Kidney (tissue), 14 donors: Measurements from ENCODE around the gene RASD1. TPM values are rescaled to one million over a fixed set of nuclear protein-coding genes. Genes with fewer than 3 reads are reported as not detected.

Experiments
- DNase-seq, 5 donors: peaks; one replicate each; pipeline ENCODE4 v3.0.0-alpha.2; 2013 to 2020
- FAIRE-seq: peaks from 2 replicates; lab custom pipeline; 2012; peaks lifted over from hg19 to GRCh38; lab: Jason Lieb, UNC
- H3K27ac ChIP-seq, 2 donors: one replicate each; pipeline ENCODE4 v1.7.0; 2013; ENCODE audit warnings: low read depth in 2 of 2, low read length in 2 of 2, inconsistent platforms in 1 of 2
- H3K27me3 ChIP-seq: one replicate; pipeline ENCODE4 v1.7.1; 2013; ENCODE audit warnings: low read length, inconsistent platforms; ENCODE audit not compliant: control insufficient read depth, insufficient read depth
- H3K36me3 ChIP-seq, 3 donors: one replicate each; pipeline versions ENCODE4 v1.7.0 to v1.7.1; 2013; ENCODE audit warnings: low read length in 3 of 3, control low read depth in 1 of 3, inconsistent platforms in 1 of 3; ENCODE audit not compliant: insufficient read depth in 3 of 3, control insufficient read depth in 2 of 3
- H3K4me1 ChIP-seq, 3 donors: one replicate each; pipeline versions ENCODE4 v1.7.0 to v1.7.1; 2013; ENCODE audit warnings: low read length in 3 of 3, inconsistent platforms in 1 of 3, low read depth in 1 of 3; ENCODE audit not compliant: control insufficient read depth in 2 of 3, insufficient read depth in 2 of 3
- H3K4me3 ChIP-seq, 3 donors: one replicate each; pipeline versions ENCODE4 v1.7.0 to v1.8.1; 2013; ENCODE audit warnings: low read length in 3 of 3, control low read depth in 1 of 3, inconsistent platforms in 1 of 3
- H3K9ac ChIP-seq, 3 donors: one replicate each; pipeline versions ENCODE4 v1.7.0 to v1.7.1; 2013; ENCODE audit warnings: low read length in 3 of 3, control low read depth in 1 of 3, inconsistent platforms in 1 of 3
- H3K9me3 ChIP-seq, 3 donors: one replicate each; pipeline versions ENCODE4 v1.7.0 to v1.7.1; 2013; ENCODE audit warnings: low read length in 3 of 3, control low read depth in 1 of 3, inconsistent platforms in 1 of 3; ENCODE audit not compliant: control insufficient read depth in 2 of 3, insufficient read depth in 1 of 3
- intact Hi-C: fragments of 100-400 bp; cut with DNase I; formaldehyde crosslinking; loops from one replicate; pipeline ENCODE4 v1.11.1; 2022
- polyA plus RNA-seq: library from polyadenylated mRNA; stranded (reverse); fragments of 350-450 nt; fragmentation: Illumina TruSeq; extraction: RNeasy Lipid Tissue Mini Kit (QIAGEN cat#74804); gene quantifications from one replicate; pipeline ENCODE4 v1.2.3, GENCODE V29; 2014; ENCODE audit warnings: low read depth, low replicate concordance; ENCODE audit not compliant: insufficient read depth
- total RNA-seq: library from RNA; stranded (reverse); fragmentation: NEBNext Ultra II Directional; extraction: Animal tissue kit (Norgen Biotek cat#: 25700); gene quantifications from one replicate; pipeline ENCODE4 v1.2.1, GENCODE V29; 2021
- TF ChIP-seq, protein P1 (sequence below): IDR thresholded peaks from 3 replicates; pipeline ENCODE4 v1.5.1; 2012; ENCODE audit warnings: mild to moderate bottlenecking, moderate library complexity, borderline replicate concordance; ENCODE audit not compliant: insufficient read depth; ENCODE audit errors: extremely low read depth
- donor health status: control.
- donor health status: control.
- donor health status: control.
- donor health status: control.
- donor health status: control.
- donor health status: DM: yes; HTN: yes; CAD: no.
- donor health status: Normal renal cell carcinoma (clear cell type).

The RASD1 gene
- total and polyA plus RNA-seq, 2 donors from 2014 or later, result 103 to 147 TPM

- no peaks in the 10 kb centered on the region for H3K4me1 ChIP-seq
- DNase-seq (peak in 1 of 5 donors; percentile 70), FAIRE-seq (no peak)
- H3K27me3 ChIP-seq, result no peaks in the 10 kb centered on the region
- H3K9me3 ChIP-seq, result no peaks in the 10 kb centered on the region
- no peak overlapping the region for H3K4me3 ChIP-seq
- intact Hi-C loops, result no loop called here
- no peaks in the 10 kb centered on the region for H3K36me3 ChIP-seq
- no peak overlapping the region for H3K27ac ChIP-seq
- TF ChIP-seq, protein P1, sequence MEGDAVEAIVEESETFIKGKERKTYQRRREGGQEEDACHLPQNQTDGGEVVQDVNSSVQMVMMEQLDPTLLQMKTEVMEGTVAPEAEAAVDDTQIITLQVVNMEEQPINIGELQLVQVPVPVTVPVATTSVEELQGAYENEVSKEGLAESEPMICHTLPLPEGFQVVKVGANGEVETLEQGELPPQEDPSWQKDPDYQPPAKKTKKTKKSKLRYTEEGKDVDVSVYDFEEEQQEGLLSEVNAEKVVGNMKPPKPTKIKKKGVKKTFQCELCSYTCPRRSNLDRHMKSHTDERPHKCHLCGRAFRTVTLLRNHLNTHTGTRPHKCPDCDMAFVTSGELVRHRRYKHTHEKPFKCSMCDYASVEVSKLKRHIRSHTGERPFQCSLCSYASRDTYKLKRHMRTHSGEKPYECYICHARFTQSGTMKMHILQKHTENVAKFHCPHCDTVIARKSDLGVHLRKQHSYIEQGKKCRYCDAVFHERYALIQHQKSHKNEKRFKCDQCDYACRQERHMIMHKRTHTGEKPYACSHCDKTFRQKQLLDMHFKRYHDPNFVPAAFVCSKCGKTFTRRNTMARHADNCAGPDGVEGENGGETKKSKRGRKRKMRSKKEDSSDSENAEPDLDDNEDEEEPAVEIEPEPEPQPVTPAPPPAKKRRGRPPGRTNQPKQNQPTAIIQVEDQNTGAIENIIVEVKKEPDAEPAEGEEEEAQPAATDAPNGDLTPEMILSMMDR, result no peak
- no peak overlapping the region for H3K9ac ChIP-seq
Measured at GRCh38 chr17:17505610-17506171, 9.5 kb upstream of the RASD1 start.

- Histone ChIP-seq H3K4me1 (no peaks in the 10 kb centered on the region), H3K9me3 (no peaks in the 10 kb centered on the region), H3K4me3 (no peak overlapping the region), H3K9ac (no peak overlapping the region), H3K36me3 (no peaks in the 10 kb centered on the region), H3K27ac (no peak overlapping the region), H3K27me3 (no peaks in the 10 kb centered on the region)
- intact Hi-C loops, result no loop called here
- TF ChIP-seq, protein P1, result no peak
- peak in 1 of 5 donors; percentile 43 for DNase-seq
- FAIRE-seq, result no peak
Measured at GRCh38 chr17:17505151-17505550, 9.0 kb upstream of the RASD1 start.

DNA sequence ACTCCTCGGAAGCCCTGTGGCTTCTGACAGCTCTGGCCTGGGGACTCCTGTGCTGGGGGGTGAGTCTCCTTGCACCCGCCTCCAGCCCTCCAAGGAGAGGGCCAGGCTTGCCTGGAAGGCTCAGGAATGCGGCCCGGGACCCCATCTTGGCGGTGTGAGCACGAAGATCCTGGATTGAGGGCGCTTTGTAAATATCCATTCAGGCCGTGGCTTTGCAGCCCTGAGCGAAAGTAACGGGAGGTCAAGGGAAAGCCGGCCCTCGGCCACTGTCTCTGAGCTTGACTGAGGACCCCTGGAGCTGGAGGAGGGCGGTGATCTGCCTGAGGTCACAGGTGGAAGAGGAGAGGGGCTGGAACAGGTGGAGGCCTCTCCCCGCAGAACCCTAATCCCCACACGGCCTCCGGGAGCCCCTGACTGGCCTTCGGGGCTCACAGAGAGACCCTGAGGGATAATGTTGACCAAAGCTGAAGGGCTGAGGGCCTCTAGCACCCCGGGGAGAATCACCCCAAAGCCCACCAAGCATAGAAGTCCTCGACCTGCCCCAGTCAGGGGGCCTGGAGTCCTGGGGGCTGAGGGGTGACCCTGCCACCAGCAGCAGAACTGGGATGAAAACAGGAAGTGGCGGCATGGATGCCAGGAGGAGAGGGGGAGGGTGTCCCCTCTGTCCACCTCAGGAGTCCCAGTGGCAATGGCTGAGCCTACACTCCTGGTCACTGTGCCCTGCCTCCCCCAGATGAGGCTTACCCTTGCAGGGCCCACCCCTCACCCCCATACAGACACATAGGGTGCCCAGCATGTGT is 8.3 kb upstream of the RASD1 start:
- H3K27me3 ChIP-seq, result no peaks in the 10 kb centered on the region
- TF ChIP-seq, protein P1, result no peak
- H3K27ac ChIP-seq, result no peak overlapping the region
- no peak for FAIRE-seq
- no peak overlapping the region for H3K9ac ChIP-seq
- no peaks in the 10 kb centered on the region for H3K9me3 ChIP-seq
- H3K36me3 ChIP-seq, result no peaks in the 10 kb centered on the region
- H3K4me3 ChIP-seq, result no peak overlapping the region
- H3K4me1 ChIP-seq, result peaks cover 0 to 3% (median 0%) of the 10 kb centered on the region in 3 donors
- DNase-seq, result peak in 1 of 5 donors; percentile 72
- intact Hi-C loops, result no loop called here
